Measurements from ENCODE around the gene ADORA2A.

The ADORA2A gene

GRCh38 chr22:24420072-24420976 is 7.1 kb upstream of the ADORA2A start:
- H3K4me3 ChIP-seq (ENCODE audit: low read depth in 1 of 2, low read length in 1 of 2): no peak overlapping the region
- H3K27me3 ChIP-seq: no peaks in the 10 kb centered on the region
- peaks cover 23% of the 10 kb centered on the region for H3K36me3 ChIP-seq
- H3K27ac ChIP-seq: no peak overlapping the region
- peaks cover 9 to 19% of the 10 kb centered on the region in 2 experiments for H3K4me1 ChIP-seq (ENCODE audit: control insufficient read depth in 1 of 2, insufficient read depth in 1 of 2, low read depth in 1 of 2, low read length in 1 of 2)
- H3K9me3 ChIP-seq: no peaks in the 10 kb centered on the region
- no peak for TF ChIP-seq CTCF (IDR thresholded peaks at IDR 0.05)

GRCh38 chr22:24420977-24421343 is 6.4 kb upstream of the ADORA2A start:
- Histone ChIP-seq H3K4me1 (ENCODE audit: control insufficient read depth in 1 of 2, insufficient read depth in 1 of 2, low read depth in 1 of 2, low read length in 1 of 2) (peaks cover 15 to 26% of the 10 kb centered on the region in 2 experiments), H3K4me3 (ENCODE audit: low read depth in 1 of 2, low read length in 1 of 2) (no peak overlapping the region), H3K27me3 (no peaks in the 10 kb centered on the region), H3K9me3 (no peaks in the 10 kb centered on the region), H3K27ac (no peak overlapping the region), H3K36me3 (peaks cover 17% of the 10 kb centered on the region)
- TF ChIP-seq CTCF (IDR thresholded peaks at IDR 0.05): no peak

GRCh38 chr22:24421428-24421931 is 5.9 kb upstream of the ADORA2A start:
- Histone ChIP-seq H3K4me3 (ENCODE audit: low read depth in 1 of 2, low read length in 1 of 2) (no peak overlapping the region), H3K4me1 (ENCODE audit: control insufficient read depth in 1 of 2, insufficient read depth in 1 of 2, low read depth in 1 of 2, low read length in 1 of 2) (peaks cover 20 to 31% of the 10 kb centered on the region in 2 experiments), H3K9me3 (no peaks in the 10 kb centered on the region), H3K27me3 (no peaks in the 10 kb centered on the region), H3K36me3 (peaks cover 12% of the 10 kb centered on the region), H3K27ac (no peak overlapping the region)
- TF ChIP-seq CTCF (IDR thresholded peaks at IDR 0.05): no peak

GRCh38 chr22:24422102-24422665 is 5.2 kb upstream of the ADORA2A start:
- Histone ChIP-seq H3K4me3 (ENCODE audit: low read depth in 1 of 2, low read length in 1 of 2) (no peak overlapping the region), H3K27ac (no peak overlapping the region), H3K27me3 (no peaks in the 10 kb centered on the region), H3K9me3 (no peaks in the 10 kb centered on the region), H3K4me1 (ENCODE audit: control insufficient read depth in 1 of 2, insufficient read depth in 1 of 2, low read depth in 1 of 2, low read length in 1 of 2) (peaks cover 27 to 38% of the 10 kb centered on the region in 2 experiments), H3K36me3 (peaks cover 6% of the 10 kb centered on the region)
- TF ChIP-seq CTCF (IDR thresholded peaks at IDR 0.05): no peak

GRCh38 chr22:24423519-24424000 is 3.8 kb upstream of the ADORA2A start:
- Histone ChIP-seq H3K36me3 (no peaks in the 10 kb centered on the region), H3K27ac (peak overlapping the region; percentile 97), H3K9me3 (no peaks in the 10 kb centered on the region), H3K4me3 (ENCODE audit: low read depth in 1 of 2, low read length in 1 of 2) (peak overlapping the region; percentile 76 to 92), H3K4me1 (ENCODE audit: control insufficient read depth in 1 of 2, insufficient read depth in 1 of 2, low read depth in 1 of 2, low read length in 1 of 2) (peaks cover 41 to 49% of the 10 kb centered on the region in 2 experiments), H3K27me3 (no peaks in the 10 kb centered on the region)
- TF ChIP-seq CTCF (IDR thresholded peaks at IDR 0.05): peak; percentile 96

All from neutrophil (primary cell).